GM13977 (cell line): ENCODE results near the gene SERTAD4.

Experiments
- DNase-seq: peaks from one replicate; pipeline ENCODE4 v3.0.0; 2012; ENCODE audit warnings: low spot score
- CTCF ChIP-seq: IDR thresholded peaks from 2 replicates; pipeline ENCODE4 v1.5.1; 2012; ENCODE audit warnings: mild to moderate bottlenecking, control low read depth; ENCODE audit not compliant: insufficient read depth; ENCODE audit errors: extremely low read depth, missing control alignments
- in situ Hi-C: fragments of 300-500 bp; cut with MboI; formaldehyde crosslinking; loops from one replicate; pipeline ENCODE4 v1.12.0; 2022; ENCODE audit warnings: low sequenced_read_pairs, low pct_unique_long_range_greater_than_20kb, mixed read lengths, inconsistent platforms; ENCODE audit not compliant: unreplicated experiment

SERTAD4 gene

GRCh38 chr1:210257698-210258529, 25.3 kb downstream of the SERTAD4 start:
- in situ Hi-C loops = no loop called here
- no peak for TF ChIP-seq CTCF

GRCh38 chr1:210259561-210259960, 27.0 kb downstream of the SERTAD4 start:
- no peak for DNase-seq
- in situ Hi-C loops = no loop called here
- TF ChIP-seq CTCF = no peak

More at GRCh38 chr1:210257698-210258529, 25.3 kb downstream of the SERTAD4 start:
- DNase-seq = no peak

GRCh38 chr1:210260096-210260495, 27.5 kb downstream of the SERTAD4 start:
- no peak for DNase-seq
- TF ChIP-seq CTCF = no peak
- in situ Hi-C loops = no loop called here

- no peak for TF ChIP-seq CTCF
- no peak for DNase-seq
- in situ Hi-C loops = no loop called here
Measured at GRCh38 chr1:210262167-210262896, 29.7 kb downstream of the SERTAD4 start.

- no peak for DNase-seq
- in situ Hi-C loops = no loop called here
- TF ChIP-seq CTCF = no peak
Measured at GRCh38 chr1:210262897-210263272, 30.3 kb downstream of the SERTAD4 start.

GRCh38 chr1:210263963-210264362, 31.4 kb downstream of the SERTAD4 start:
- TF ChIP-seq CTCF = no peak
- in situ Hi-C loops = no loop called here
- no peak for DNase-seq
